ENCODE measurements around the gene INPP5D. TPM values are rescaled to one million over a fixed set of nuclear protein-coding genes. Genes with fewer than 3 reads are reported as not detected.

Gene INPP5D
- polyA plus RNA-seq, 1 of the 3 experiments (the other 2 are of a cell fraction) = 1.3 TPM

- no peak for TF ChIP-seq REST (IDR thresholded peaks at IDR 0.05; ENCODE audit: low read depth, low read length)
- TF ChIP-seq JUND (IDR thresholded peaks at IDR 0.05) = no peak
- TF ChIP-seq ELF1 (IDR thresholded peaks at IDR 0.05) = no peak
- no peak for TF ChIP-seq RAD21 (IDR thresholded peaks at IDR 0.05; ENCODE audit: low read length)
- TF ChIP-seq MXI1 (IDR thresholded peaks at IDR 0.05; ENCODE audit: low read depth, low read length) = no peak
These were observed 29.7 kb downstream of the INPP5D start (continued) for GRCh38 chr2:233089851-233090250.

- no peak overlapping the region for H3K4me2 ChIP-seq
- no peak overlapping the region for H3K4me3 ChIP-seq (ENCODE audit: low read depth in 2 of 2, low read length in 1 of 2)
- no peaks in the 10 kb centered on the region for H4K20me1 ChIP-seq (ENCODE audit: insufficient read depth)
- no peaks in the 10 kb centered on the region; the same call in 1 of the 2 replicates for H3K27me3 ChIP-seq (ENCODE audit: insufficient read depth)
- no peaks in the 10 kb centered on the region for H3K4me1 ChIP-seq (ENCODE audit: control insufficient read depth in 1 of 2, insufficient read depth in 2 of 2, low read depth in 1 of 2, low read length in 1 of 2)
- no peak overlapping the region for H3K27ac ChIP-seq (ENCODE audit: low read depth in 2 of 2, low read length in 1 of 2)
- H3K9ac ChIP-seq = no peak overlapping the region
- no peaks in the 10 kb centered on the region for H3K79me2 ChIP-seq (ENCODE audit: insufficient read depth)
- no peak overlapping the region for H2AFZ ChIP-seq (ENCODE audit: low read depth)
- H3K9me2 ChIP-seq = no peaks in the 10 kb centered on the region
- POLR2A ChIA-PET = no interaction called here
- no peaks in the 10 kb centered on the region for H3F3A ChIP-seq (replicated peaks; ENCODE audit: insufficient read depth)
- no peak for TF ChIP-seq TCF12 (IDR thresholded peaks at IDR 0.05)
- TF ChIP-seq TEAD4 (IDR thresholded peaks at IDR 0.05; ENCODE audit: borderline replicate concordance, insufficient read depth) = no peak
- TF ChIP-seq USF2 (IDR thresholded peaks at IDR 0.05; ENCODE audit: borderline replicate concordance, low read depth, low read length) = no peak
- H3K9me3 ChIP-seq = no peaks in the 10 kb centered on the region
- no peaks in the 10 kb centered on the region for H3K36me3 ChIP-seq (replicated peaks in 1 of 2; ENCODE audit: control insufficient read depth in 1 of 2, insufficient read depth in 2 of 2, low read length in 1 of 2)
- 85% methylated on average over 6 of the region's 6 CpGs for WGBS (ENCODE audit: low lambda C conversion rate)
- CTCF ChIA-PET = no interaction called here
- DNase-seq = no peak
These were observed 30.7 kb downstream of the INPP5D start for GRCh38 chr2:233090879-233091278.

GRCh38 chr2:233091595-233092375 lies 31.6 kb downstream of the INPP5D start:
- Histone ChIP-seq H2AFZ (ENCODE audit: low read depth) (no peak overlapping the region), H3K27me3 (ENCODE audit: insufficient read depth) (no peaks in the 10 kb centered on the region; the same call in 1 of the 2 replicates), H3K9ac (no peak overlapping the region), H3K4me1 (ENCODE audit: control insufficient read depth in 1 of 2, insufficient read depth in 2 of 2, low read depth in 1 of 2, low read length in 1 of 2) (no peaks in the 10 kb centered on the region), H3F3A (replicated peaks; ENCODE audit: insufficient read depth) (no peaks in the 10 kb centered on the region), H3K79me2 (ENCODE audit: insufficient read depth) (no peaks in the 10 kb centered on the region), H3K9me2 (no peaks in the 10 kb centered on the region), H3K27ac (ENCODE audit: low read depth in 2 of 2, low read length in 1 of 2) (no peak overlapping the region), H3K4me3 (ENCODE audit: low read depth in 2 of 2, low read length in 1 of 2) (no peak overlapping the region), H3K9me3 (no peaks in the 10 kb centered on the region), H4K20me1 (ENCODE audit: insufficient read depth) (no peaks in the 10 kb centered on the region), H3K36me3 (replicated peaks in 1 of 2; ENCODE audit: control insufficient read depth in 1 of 2, insufficient read depth in 2 of 2, low read length in 1 of 2) (no peaks in the 10 kb centered on the region), H3K4me2 (no peak overlapping the region)
- WGBS (ENCODE audit: low lambda C conversion rate) = 66% methylated on average over 18 of the region's 18 CpGs
- CTCF ChIA-PET = interaction anchor here (1.4 kb wide), 1 partner anchor 38 kb away, joined by 7 read pairs; no protein-coding TSS in a partner anchor
- TF ChIP-seq CHD2 (IDR thresholded peaks at IDR 0.05; ENCODE audit: low read length, partially characterized antibody) (no peak), USF2 (IDR thresholded peaks at IDR 0.05; ENCODE audit: borderline replicate concordance, low read depth, low read length) (no peak), SMC3 (IDR thresholded peaks at IDR 0.05; ENCODE audit: low read depth, low read length) (no peak), RAD21 (IDR thresholded peaks at IDR 0.05; ENCODE audit: low read length) (no peak), FOXJ3 (CRISPR knock-in tag; IDR thresholded peaks at IDR 0.05) (no peak), RCOR1 (IDR thresholded peaks at IDR 0.05; ENCODE audit: low read length) (no peak), EP300 (IDR thresholded peaks at IDR 0.05; ENCODE audit: borderline replicate concordance in 1 of 2, low read depth in 1 of 2, low read length in 1 of 2) (no peak), NFIC (IDR thresholded peaks at IDR 0.05; ENCODE audit: borderline replicate concordance) (no peak), RXRA (IDR thresholded peaks at IDR 0.05; ENCODE audit: borderline replicate concordance, low read depth) (no peak), ZBTB33 (IDR thresholded peaks at IDR 0.05; ENCODE audit: borderline replicate concordance, low read depth) (no peak)
- POLR2A ChIA-PET = no interaction called here
- DNase-seq = no peak
